Measurements from ENCODE around the gene DENND4A.
"Not testable (repeated sequence)": the region's sequence is repeated elsewhere in the genome, so short reads cannot be mapped to it uniquely, and the experiment has no call there.

DENND4A gene

DNA sequence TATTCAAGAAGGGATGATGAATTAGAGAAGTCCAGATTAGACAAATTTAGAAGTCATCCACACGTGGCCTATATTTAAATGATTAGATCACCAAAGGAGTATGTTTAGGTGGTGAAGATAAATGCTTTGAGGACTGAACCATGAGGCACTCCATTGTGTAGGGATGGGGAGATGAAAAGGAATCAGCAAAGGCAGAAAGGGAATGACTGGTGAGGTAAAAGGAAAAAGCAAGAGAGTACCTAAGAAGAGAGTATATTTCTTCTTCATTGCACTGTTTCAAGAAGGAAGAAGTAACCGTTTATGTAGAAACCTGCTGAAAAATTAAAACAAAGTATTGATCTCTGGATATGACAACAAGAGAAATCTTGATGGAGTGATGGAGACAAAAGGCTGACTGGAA lies 40.7 kb downstream of the DENND4A start:
- DNase-seq = no peak

DNA sequence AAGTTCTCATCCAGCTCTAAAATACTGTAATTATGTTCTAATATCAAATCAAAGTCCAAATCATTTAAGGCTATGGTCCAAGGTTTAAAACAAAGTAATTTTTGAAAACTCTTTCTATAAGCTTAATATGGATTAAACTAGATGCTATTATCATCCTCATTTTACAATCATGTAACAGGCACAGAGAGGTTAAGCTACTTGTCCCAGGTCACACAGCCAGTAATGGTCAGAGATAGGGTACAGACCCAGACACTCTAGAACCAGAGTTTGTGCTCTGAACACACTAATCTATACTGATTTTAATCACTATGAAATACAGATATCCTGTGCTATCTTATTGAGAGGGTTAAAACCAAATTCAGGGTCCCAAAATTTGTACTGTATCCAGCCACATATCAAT lies 44.8 kb downstream of the DENND4A start:
- no peak for DNase-seq

DNA sequence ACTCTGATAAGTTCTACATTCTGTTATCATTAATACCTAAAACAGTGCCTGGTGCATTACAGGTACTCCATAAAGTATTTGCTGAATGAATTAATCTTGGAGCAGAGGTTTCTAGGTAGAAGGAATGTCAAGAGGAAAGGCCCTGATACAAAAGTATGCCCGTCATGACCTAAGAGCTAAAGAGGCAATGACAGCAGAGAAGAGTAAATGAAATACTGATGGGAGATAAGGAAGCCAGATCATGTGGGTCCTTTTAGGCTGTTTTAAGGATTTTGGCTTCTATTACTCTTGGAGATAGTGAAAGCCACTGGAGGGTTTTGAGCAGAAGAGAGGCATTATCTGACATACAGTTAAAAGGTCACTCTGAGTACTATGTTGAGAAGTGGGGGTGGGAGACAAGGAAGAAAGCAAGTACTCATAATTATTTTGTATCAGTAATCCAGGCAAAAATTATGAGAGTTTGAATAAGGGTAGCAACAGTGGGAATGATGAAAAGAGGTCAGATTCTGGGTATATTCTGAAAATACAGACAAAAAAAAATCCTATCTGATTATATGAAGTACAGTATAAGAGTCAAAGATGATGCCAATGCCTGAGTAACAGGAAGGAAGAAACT lies 48.3 kb downstream of the DENND4A start:
- no peak for DNase-seq

DNA sequence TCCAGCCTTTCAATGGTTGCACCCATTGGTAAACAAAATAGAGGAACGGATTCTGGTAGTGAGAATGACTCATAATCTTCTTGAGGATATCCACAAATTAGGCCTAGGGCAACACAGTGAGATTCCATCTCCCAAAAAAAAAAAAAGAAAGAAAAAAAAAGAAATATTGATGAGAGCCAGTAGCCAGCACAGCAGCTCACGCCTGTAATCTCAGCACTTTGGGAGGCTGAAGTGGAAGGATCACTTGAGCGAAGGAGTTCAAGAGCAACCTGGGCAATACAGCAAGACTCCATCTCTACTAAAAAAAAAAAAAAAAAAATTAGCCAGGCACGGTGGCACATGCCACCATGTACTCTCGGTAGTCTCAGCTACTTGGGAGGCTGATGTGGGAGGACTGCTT lies 51.9 kb downstream of the DENND4A start:
- no peak for DNase-seq

DNA sequence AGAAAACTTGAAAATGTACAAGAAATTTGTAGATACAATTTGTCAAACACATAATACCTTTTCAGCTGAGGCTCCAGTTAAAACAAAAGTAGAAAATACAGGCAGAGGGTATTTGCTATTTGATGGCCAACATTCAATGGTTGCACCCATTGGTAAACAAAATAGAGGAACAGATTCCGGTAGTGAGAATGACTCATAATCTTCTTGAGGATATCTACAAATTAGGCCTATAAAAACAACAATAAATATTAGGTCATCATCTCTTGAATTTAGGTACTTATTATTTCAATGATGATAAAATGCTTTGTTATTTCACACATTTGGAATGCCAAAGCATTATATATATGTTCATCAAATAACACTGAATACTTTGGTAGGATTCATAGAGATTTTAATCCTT lies 53.4 kb downstream of the DENND4A start:
- no peak for DNase-seq

DNA sequence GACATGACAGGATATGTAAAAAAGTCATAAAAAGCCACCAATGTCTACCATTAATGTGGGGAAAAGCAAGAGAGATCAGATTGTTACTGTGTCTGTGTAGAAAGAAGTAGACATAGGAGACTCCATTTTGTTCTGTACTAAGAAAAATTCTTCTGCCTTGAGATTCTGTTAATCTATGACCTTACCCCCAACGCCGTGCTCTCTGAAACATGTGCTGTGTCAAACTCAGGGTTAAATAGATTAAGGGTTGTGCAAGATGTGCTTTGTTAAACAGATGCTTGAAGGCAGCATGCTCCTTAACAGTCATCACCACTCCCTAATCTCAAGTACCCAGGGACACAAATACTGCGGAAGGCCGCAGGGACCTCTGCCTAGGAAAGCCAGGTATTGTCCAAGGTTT lies 58.5 kb downstream of the DENND4A start:
- DNase-seq = not testable (repeated sequence)

DNA sequence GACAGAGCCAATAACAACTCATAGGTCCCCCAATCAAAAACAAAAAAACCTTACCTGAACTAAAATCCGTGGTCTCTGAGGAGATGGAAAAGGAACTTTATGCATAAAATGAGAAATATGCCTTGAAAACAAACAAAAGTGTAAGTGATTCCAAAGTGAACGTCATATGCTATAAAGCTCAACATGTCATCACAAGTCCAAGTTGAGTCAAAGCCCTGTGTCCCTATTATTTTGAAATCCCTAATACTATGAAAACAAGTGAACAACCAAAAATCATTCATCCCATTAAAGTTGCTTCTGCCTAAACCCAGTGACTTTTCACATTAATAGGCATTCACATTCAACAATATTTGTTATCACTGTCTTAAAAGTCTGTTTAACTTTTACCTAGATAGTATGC lies 59.4 kb downstream of the DENND4A start:
- no peak for DNase-seq

DNA sequence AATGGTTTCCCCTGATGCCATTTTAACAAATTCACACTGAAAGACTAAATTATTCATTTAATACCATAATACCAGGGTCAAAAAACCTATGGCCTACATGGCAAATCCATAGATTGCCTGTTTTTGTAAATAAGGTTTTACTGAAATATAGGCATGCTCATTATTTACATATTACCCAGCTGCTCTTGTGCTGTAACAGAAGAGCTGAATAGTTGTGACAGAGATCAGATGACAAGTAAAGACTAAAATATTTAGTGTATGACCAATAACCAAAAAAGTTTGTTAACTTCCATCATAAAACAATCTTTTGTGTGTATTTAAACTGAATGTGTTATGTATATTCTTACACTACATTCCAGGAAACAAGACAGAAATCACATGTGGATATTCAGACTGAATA lies 60.2 kb downstream of the DENND4A start:
- DNase-seq = no peak

DNA sequence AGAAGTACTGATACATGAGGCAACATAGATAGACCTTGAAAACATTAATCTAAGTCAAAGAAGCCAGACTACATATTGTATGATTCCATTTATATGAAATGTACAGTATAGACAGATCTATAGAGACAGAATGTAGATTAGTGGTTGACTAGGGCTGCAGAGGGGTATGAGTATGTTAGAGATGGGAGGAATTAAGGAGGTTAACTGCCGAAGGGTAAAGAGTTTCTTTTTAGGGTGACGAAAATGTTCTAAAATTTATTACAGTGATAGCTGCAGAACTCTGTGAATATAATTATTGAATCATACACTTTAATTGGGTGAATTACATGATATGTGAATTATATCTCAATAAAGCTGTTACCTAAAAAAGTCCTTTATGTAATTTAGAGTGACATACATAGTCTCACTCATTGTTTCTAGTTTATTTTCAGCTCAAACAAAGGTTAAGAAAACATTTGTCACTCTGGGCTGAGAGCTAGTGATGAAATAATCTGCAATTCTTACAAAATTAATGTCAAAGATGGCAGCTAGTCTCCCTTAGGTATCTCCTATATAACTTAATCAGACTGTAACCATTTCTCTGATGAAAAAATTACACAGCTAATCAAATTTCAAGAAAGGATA lies 61.4 kb downstream of the DENND4A start:
- no peak for DNase-seq

DNA sequence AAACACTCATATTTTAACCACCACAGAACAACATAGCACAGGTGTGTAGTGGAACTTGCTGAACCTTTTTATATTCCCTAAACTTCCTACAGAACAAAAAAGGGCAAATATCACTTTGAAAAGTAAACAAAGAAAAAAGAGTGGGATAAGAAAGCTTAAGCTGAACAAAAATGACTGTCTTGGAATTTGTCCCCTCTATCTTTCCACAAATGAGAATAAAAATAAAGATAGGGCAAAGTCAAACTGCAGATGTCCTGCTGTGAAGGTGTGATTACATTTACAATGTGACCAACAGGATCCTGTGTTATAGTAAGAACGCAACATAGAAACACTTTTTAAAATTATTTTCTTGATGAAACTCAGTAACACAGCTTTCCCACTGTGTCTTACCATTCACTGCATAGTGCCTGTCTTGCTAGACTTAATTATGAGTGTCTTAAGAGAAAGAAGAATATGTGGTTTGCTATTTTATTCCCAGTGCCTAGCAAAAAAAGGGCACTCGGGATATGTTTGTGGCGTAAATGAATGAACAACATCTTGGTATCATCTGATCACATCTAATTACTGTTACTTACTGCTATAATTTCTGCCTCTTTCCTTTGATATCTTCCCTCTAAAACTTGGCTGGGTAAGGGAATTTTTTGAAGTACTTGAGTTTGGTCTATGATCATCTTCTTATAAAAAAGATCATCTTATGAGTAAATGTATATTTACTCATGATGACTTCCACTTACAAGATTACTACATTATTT lies 67.5 kb downstream of the DENND4A start:
- no peak for DNase-seq

DNA sequence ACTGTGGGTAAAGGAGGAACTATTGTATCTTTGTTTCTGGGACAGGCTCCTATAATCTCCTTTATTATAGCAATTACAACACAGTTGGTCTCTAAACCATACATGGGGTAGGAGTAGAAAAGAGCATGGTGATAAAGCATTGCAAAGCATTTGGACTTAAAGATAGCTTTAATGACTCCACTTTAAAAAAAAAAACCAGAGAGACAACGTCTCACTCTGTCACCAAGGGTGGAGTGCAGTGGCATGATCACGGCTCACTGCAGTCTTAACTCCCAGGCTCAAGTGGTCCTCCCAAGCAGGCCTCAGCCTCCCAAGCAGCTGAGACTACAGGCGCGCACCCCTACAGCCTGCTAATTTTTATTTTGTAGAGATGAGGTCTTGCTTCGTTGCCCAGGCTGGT lies 68.2 kb downstream of the DENND4A start:
- DNase-seq = no peak

DNA sequence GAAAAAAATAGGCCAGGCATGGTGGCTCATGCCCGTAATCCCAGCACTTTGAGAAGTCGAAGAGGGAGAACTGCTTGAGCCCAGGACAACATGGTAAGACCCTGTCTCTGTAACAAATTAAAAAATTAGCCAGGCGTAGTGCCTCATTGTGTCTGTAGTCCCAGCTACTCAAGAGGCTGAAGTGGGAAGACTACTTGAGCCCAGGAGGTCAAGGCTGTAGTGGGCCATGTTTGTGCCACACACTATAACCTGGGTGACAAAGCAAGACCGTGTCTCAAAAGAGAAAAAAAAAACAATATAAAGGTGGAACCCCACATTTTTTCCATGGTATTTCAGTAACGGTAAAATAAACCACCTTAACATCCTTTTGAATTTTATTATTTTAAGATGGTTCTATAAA lies 69.9 kb downstream of the DENND4A start:
- no peak for DNase-seq

DNA sequence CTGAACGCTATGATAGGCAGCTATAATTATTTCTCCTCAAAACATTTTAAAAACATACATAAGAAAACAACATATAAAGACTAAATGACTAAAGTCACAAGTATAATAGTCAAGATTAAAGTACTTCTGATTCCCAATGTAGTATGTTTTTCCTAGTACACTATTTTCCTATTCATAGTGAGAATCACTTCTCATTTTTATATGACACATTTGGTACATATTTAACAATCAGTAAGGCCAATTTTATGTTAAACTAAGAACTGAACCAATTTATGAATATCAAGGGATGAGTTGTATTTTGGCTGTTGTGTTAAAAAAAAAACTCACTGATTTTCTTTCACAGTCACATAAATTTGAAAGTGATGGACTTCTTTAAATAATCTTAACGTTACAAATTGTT lies 79.7 kb downstream of the DENND4A start:
- no peak for DNase-seq

DNA sequence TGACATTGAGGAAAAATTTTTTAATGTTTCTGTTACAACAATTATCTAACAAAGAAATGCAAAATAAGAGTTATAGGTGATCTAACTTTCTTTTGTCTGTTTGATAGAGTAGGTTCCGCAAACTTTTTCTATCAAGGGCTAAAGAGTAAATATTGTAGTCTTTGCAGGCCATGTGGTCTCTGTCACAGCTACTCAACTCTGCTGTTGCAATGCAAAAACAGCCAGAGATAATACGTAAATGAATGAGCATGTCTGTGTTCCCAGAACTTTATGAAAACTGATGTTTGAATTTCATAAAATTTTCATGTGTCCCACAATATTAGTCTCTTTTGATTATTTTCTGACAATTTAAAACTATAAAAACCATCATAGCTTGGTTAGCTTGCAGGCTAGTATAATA lies 97.0 kb downstream of the DENND4A start:
- no peak for DNase-seq

DNA sequence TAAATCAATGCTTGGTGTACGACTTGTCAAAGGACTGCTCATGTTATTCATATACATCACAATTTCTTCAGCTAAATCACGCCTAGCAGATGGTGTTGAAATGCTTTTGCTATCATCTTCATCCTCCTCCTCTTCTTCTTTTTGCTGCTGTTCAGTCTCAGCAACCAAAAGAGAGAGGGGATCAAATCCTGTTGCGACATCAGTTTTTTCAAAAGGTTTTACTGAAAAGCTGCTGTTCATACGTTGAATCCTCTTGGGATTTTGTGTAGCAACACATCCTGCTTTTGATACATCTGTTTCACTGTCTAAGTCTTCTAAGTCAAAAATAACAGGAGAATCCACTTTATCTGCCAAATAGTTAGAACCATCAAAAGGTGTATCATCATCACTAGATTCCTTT lies 101.3 kb downstream of the DENND4A start:
- DNase-seq = no peak

DNA sequence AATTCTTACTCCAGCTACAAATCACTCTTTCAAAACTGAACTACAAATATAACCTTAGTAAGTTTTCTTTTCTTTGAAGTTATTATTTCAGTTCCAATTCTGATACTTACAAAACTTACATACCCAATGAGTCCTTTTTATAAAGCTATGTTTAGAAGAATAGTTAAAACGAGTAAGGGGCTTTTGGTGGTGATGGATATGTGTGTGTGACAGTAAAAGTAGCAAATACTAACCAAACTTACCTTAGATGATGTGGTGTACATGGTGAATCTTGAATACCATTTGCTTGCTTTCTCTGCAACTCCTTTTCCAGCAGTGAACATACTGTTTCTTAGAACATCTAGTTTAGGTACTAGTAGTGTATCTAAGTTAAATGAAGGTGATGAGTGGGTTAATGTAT lies 101.9 kb downstream of the DENND4A start:
- no peak for DNase-seq

DNA sequence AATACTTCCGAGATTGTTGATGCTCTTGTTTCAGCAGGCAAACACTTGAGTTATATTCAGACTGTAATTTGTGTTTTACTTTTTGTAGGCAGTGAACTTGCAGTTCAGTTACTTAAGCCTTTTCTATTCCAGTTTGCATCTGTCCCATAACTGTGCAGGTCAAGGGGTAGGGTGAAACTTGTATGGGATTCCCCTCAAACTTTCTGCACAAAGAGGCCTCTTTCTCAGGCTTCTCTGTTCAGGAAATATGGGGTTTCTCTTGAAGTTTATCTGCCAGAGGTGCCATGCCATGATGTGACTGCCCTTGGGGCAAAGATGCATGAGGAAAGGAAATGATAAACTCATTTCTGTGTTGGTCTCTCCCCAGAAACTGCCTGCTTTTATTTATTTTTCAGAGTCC lies 103.6 kb downstream of the DENND4A start:
- DNase-seq = no peak

DNA sequence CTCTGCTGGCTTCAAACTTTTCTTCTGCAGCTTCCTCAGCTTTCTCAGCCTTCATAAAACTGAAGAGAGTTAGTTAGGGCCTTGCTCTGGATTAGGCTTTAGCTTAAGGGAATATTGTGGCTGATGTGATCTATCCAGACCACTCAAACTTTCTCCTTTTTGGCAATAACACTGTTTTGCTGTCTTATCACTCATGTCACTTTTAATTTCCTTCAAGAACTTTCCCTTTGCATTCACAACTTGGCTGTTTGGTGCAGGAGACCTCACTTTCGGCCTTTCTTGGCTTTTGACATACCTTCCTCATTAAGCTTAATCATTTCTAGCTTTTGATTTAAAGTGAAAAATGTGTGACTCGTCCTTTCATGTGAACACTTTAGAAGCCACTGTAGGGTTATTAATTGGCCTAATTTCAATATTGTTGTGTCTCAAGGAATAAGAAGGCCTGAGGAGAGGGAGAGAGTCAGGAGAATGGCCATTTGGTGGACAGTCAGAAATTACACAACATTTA lies 109.6 kb downstream of the DENND4A start:
- no peak for DNase-seq

DNA sequence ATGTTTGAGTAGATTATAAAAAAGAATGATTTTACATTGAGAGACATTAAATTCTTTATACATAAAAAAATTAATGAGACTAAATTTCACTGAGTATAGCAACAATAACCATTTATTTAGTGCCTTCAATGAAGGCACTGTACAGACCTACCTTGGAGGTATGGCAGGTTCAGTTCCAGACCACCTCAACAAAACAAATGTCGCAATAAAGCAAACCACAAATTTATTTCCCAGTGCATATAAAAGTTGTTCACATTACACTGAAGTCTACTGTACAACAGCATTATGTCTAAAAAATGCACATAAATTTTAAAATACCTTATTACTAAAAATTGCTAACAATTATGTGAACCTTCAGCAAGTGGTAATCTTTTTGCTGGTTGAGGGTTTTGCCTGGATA lies 111.5 kb downstream of the DENND4A start:
- DNase-seq = no peak

DNA sequence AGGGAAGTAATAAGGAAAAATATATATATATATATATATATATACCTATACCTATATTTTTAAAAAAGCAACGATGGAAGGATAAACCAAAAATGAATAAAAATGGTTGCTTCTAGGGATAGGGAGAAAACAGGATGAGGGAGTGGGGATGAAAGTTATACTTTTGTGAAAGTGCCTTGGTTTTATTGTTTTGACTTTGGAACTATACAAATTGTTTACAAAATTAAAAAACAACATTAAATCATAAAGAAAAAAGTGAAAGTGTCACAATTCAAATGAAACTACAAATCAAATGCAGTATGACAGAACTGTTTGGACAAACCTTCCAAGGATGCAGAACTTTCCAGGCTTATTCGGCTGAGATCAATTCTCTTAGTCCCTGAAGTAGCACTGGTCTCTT lies 116.0 kb downstream of the DENND4A start:
- DNase-seq = no peak

DNA sequence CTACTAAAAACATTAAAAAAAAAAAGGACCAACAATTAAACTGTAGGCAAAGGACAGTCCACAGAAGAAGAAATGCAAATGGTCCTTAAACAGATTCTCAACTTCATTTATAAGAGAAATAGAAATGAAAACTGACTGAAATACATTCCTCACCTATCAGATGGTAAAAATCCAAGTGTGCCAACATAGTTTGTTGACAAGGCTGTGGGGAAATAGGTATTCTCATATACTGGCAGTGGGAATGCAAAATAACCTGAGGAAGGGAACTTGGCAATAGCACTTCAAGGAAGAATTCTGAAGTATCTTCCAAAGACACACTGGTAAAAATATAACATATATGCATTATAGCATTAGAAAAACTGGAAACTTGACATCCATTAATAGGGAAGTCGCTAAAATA lies 116.5 kb downstream of the DENND4A start:
- DNase-seq = no peak

DNA sequence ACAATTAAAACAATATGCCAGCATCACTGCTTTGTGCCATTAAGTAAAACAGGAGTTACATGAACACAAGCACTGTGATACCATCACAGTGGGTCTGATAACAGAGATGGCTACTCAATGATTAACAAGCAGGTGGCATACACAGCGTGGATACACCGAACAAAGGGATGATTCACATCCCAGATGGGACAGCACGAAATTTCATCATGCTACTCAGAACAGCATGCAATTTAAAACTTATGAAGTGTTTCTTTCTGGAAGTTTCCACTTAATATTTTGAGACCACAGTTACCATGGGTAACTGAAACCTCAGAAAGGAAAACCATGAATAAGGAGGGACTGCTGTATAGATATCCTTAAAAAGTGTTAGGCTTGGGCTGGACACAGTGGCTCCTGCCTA lies 125.8 kb downstream of the DENND4A start:
- no peak for DNase-seq

DNA sequence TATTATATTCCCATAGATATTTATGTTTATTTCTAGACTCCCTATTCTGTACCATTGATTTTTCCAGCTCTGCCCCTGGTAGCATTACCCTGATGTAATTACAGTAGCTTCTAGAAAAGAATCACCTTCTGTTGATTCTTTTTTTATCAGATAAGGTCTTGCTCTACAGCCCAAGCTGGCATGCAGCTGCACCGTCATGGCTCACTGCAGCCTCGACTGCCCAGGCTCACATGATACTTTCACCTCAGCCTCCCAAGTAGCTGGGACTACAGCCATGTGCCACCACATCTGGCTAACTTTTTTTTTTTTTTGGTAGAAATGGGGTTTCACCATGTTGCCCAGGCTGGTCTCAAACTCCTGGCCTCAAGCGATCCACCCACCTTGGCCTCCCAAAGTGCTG lies 128.6 kb downstream of the DENND4A start:
- no peak for DNase-seq

DNA sequence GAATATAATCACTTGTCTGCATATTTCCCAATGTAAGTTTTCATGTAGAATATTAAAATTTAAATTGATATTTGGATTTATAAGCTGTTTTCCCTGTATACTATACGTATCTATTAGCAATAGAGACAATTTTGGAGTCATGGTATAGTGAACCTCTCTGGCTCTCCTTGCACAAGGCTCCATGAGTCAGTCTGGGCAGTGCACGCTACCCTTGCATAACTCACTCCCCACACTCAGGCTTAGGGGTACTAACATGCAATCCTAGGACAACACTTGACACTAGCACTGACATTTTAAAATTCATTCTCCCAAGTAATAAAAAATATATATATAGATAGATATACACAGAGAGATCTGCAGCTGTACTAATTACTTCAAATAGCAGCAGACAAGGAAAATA lies 131.2 kb downstream of the DENND4A start:
- DNase-seq = no peak

Measured in NCI-H774 (cell line).